Gastrocnemius medialis (tissue), 4 donors: ENCODE measurements around the gene UPF3A. TPM values are rescaled to one million over a fixed set of nuclear protein-coding genes. Genes with fewer than 3 reads are reported as not detected.
A peak's percentile ranks its signal among the peaks of the same experiment; 100 is the strongest.

Experiments
- ATAC-seq, 2 donors: fragments of 150-250 bp; one replicate each; pipeline ENCODE4 v1.9.1; 2016
- DNase-seq, 2 donors: peaks; one replicate each; pipeline ENCODE4 v3.0.0-alpha.2; 2019
- H3K27ac ChIP-seq, 4 donors: fragments of 200-600 bp; sonication (generic); 1 replicate in 1 of 4; 2 replicates in 3 of 4; pipeline ENCODE4 v1.5.1; 2016 to 2018; ENCODE audit warnings: mild to moderate bottlenecking in 2 of 4, moderate library complexity in 1 of 4
- H3K27me3 ChIP-seq, 3 donors: fragments of 200-600 bp; sonication (generic) in 2 of 3; 1 replicate in 1 of 3; 2 replicates in 2 of 3; pipeline versions ENCODE4 v1.5.1 to v1.6.0; 2016 to 2019; ENCODE audit warnings: mild to moderate bottlenecking in 1 of 3, moderate library complexity in 1 of 3
- H3K36me3 ChIP-seq, 2 donors: fragments of 200-600 bp; sonication (generic) in 1 of 2; one replicate each; pipeline ENCODE4 v1.5.1; 2017 to 2018
- H3K4me1 ChIP-seq, 2 donors: fragments of 200-600 bp; sonication (generic) in 1 of 2; one replicate each; pipeline ENCODE4 v1.5.1; 2016 to 2017; ENCODE audit warnings: mild to moderate bottlenecking in 2 of 2
- H3K4me3 ChIP-seq, 4 donors: fragments of 200-600 bp; sonication (generic) in 3 of 4; 1 replicate in 1 of 4; 2 replicates in 3 of 4; pipeline ENCODE4 v1.5.1; 2016 to 2019; ENCODE audit warnings: mild to moderate bottlenecking in 2 of 4
- H3K9me3 ChIP-seq, 3 donors: fragments of 200-600 bp; sonication (generic) in 2 of 3; 1 replicate in 1 of 3; 2 replicates in 2 of 3; pipeline ENCODE4 v1.5.1; 2016 to 2019
- CTCF ChIP-seq, 5 experiments: fragments of 450-650 bp in 3 of 5; fragments of 200-600 bp in 2 of 5; sonication (generic) in 2 of 5; IDR thresholded peaks in 4 of 5; conservative IDR thresholded peaks in 1 of 5; 1 replicate in 4 of 5; 2 replicates in 1 of 5; pipeline ENCODE4 v1.5.1; 2016 to 2019; ENCODE audit warnings: antibody characterized with exemption in 5 of 5, mild to moderate bottlenecking in 3 of 5, moderate library complexity in 3 of 5
- POLR2A ChIP-seq, 2 donors: fragments of 450-650 bp; IDR thresholded peaks; one replicate each; pipeline ENCODE4 v1.6.1; 2017; ENCODE audit warnings: antibody characterized with exemption in 2 of 2, mild to moderate bottlenecking in 2 of 2, moderate library complexity in 2 of 2
- in situ Hi-C, 4 donors: fragments of 200-750 bp; cut with MboI; loops; one replicate each; pipeline versions ENCODE4 v1.15.0 to v1.8.0; 2017; ENCODE audit warnings: low sequenced_read_pairs in 4 of 4
- intact Hi-C: fragments of 100-400 bp; cut with DNase I; formaldehyde crosslinking; loops from one replicate; pipeline ENCODE4 v1.15.1; 2023; ENCODE audit warnings: low total_unique reads
- total RNA-seq, 4 donors: library from RNA; depleted of rRNA; stranded (reverse); fragments of >200 nt; gene quantifications; one replicate each; pipeline versions ENCODE4 v1.1.0 to v1.2.3, GENCODE V29; 2016

The UPF3A gene
- total RNA-seq, 4 donors from 2014 or later = 9.1 to 43.9 (median 24.0) TPM

GRCh38 chr13:114275304-114275703 is 6.1 kb upstream of the UPF3A start:
- Histone ChIP-seq H3K9me3 (no peaks in the 10 kb centered on the region), H3K36me3 (peaks cover 0 to 36% of the 10 kb centered on the region in 2 donors), H3K4me1 (peaks cover under 1% of the 10 kb centered on the region in 2 donors), H3K4me3 (no peak overlapping the region), H3K27ac (no peak overlapping the region), H3K27me3 (no peaks in the 10 kb centered on the region)
- no peak for DNase-seq
- no peak for TF ChIP-seq POLR2A (IDR thresholded peaks at IDR 0.05)
- TF ChIP-seq CTCF (IDR thresholded peaks at IDR 0.05 in 4 of 5, conservative IDR thresholded peaks at IDR 0.05 in 1 of 5) = no peak
- intact Hi-C loops (no loop called here), in situ Hi-C loops (no loop called here)
- ATAC-seq = no peak

- ATAC-seq = no peak
- in situ Hi-C loops (no loop called here), intact Hi-C loops (no loop called here)
Measured at GRCh38 chr13:114279146-114279545, 2.3 kb upstream of the UPF3A start.

GRCh38 chr13:114279758-114280355 is 1.5 kb upstream of the UPF3A start:
- TF ChIP-seq CTCF (IDR thresholded peaks at IDR 0.05 in 4 of 5, conservative IDR thresholded peaks at IDR 0.05 in 1 of 5) (no peak), POLR2A (IDR thresholded peaks at IDR 0.05) (no peak)
- Histone ChIP-seq H3K36me3 (peaks cover 0 to 22% of the 10 kb centered on the region in 2 donors), H3K4me1 (peaks cover 13 to 16% of the 10 kb centered on the region in 2 donors), H3K27me3 (no peaks in the 10 kb centered on the region), H3K4me3 (no peak overlapping the region), H3K9me3 (no peaks in the 10 kb centered on the region), H3K27ac (peak overlapping the region; percentile 95 to 98 (median 96))
- in situ Hi-C loops = no loop called here
- intact Hi-C loops = no loop called here
- DNase-seq = no peak
- ATAC-seq = no peak

More at GRCh38 chr13:114279146-114279545, 2.3 kb upstream of the UPF3A start:
- no peak for TF ChIP-seq POLR2A (IDR thresholded peaks at IDR 0.05)
- TF ChIP-seq CTCF (IDR thresholded peaks at IDR 0.05 in 4 of 5, conservative IDR thresholded peaks at IDR 0.05 in 1 of 5) = no peak
- peak overlapping the region in 1 of 4 donors; percentile 95 for H3K27ac ChIP-seq
- H3K4me1 ChIP-seq = peaks cover 13 to 16% of the 10 kb centered on the region in 2 donors
- no peaks in the 10 kb centered on the region for H3K27me3 ChIP-seq
- DNase-seq = no peak
- H3K36me3 ChIP-seq = peaks cover 0 to 22% of the 10 kb centered on the region in 2 donors
- H3K4me3 ChIP-seq = no peak overlapping the region
- H3K9me3 ChIP-seq = no peaks in the 10 kb centered on the region

GRCh38 chr13:114282041-114282670 is 755 bp downstream of the UPF3A start:
- in situ Hi-C loops = no loop called here
- H3K27ac ChIP-seq = peak overlapping the region; percentile 95 to 98 (median 96)
- intact Hi-C loops = no loop called here
- peak; percentile 52 to 65 for TF ChIP-seq POLR2A (IDR thresholded peaks at IDR 0.05)
- TF ChIP-seq CTCF (IDR thresholded peaks at IDR 0.05 in 4 of 5, conservative IDR thresholded peaks at IDR 0.05 in 1 of 5) = peak in 1 of 5 experiments; percentile 6
- peaks cover 0 to 41% of the 10 kb centered on the region in 2 donors for H3K36me3 ChIP-seq
- ATAC-seq = peak; percentile 68 to 72
- H3K4me1 ChIP-seq = peaks cover 13 to 16% of the 10 kb centered on the region in 2 donors
- H3K4me3 ChIP-seq = peak overlapping the region; percentile 79 to 94 (median 86)
- no peaks in the 10 kb centered on the region for H3K9me3 ChIP-seq
- peak in 1 of 2 donors; percentile 17 for DNase-seq
- no peaks in the 10 kb centered on the region for H3K27me3 ChIP-seq
